ENCODE measurements around the gene KNDC1.

Gene KNDC1

DNA sequence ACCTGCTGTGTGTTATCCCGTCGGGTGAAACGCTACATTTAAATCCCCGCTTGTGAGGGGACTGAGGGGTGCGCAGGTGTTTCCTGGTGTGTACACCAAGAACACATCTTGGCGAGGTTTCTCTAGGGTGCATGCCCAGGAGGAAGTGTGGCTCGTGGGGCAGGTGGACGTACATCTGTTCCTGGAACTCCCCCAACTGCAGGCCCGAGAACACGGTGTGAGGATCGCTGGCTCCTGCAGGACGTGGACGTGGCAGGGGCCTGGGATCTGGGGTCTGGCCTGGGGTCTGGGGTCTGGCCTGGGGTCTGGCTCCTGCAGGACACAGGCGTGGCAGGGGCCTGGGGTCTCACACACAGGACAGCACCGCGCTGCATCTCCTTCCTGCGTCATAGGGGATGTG is 10.1 kb downstream of the KNDC1 start (continued):
- TF ChIP-seq WT1 (tag by site-specific recombination; IDR thresholded peaks at IDR 0.05) (no peak), ZNF366 (tag by site-specific recombination; conservative IDR thresholded peaks at IDR 0.05) (no peak), OSR2 (tag by site-specific recombination; IDR thresholded peaks at IDR 0.05) (no peak), ZNF555 (tag by site-specific recombination; conservative IDR thresholded peaks at IDR 0.05) (no peak), SCRT1 (tag by site-specific recombination; IDR thresholded peaks at IDR 0.05; ENCODE audit: borderline replicate concordance) (no peak)

DNA sequence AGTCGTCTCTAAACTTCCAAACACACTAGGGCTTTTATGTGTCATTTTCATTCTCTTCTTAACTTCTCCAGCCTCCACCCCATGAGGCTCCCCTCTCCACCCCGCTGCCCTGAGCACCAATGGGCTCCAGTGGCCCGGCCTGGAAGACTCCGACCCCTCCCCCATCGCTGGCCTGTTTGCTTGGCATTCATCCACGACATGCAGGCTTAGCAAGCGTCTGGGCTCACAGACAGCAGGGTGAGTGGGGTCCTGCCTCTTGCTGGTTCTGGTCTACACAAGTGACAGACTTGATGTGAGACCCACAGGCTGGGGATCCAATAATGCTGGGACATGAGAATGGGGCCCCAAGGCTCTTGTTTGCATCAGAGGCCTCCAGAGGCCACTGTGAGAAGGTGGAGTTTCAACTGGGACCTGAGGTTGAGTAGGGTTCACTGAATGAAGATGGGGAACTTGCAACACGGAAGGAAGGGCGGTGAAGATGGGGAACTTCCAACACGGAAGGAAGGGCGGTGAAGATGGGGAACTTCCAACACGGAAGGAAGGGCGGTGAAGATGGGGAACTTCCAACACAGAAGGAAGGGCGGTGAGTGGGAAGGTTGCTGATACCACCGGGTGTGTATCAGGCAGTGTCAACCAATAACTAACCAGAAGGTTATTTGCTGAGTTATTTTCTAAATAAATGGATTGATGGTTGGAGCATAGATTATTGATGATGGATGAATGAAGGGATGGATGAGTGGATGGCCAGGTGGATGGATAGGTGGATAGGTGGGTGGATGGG is 14.0 kb downstream of the KNDC1 start:
- TF ChIP-seq ZNF350 (tag by site-specific recombination; IDR thresholded peaks at IDR 0.05) = no peak
- Histone ChIP-seq H3K4me1 (ENCODE audit: control insufficient read depth, insufficient read depth, low read length) (no peaks in the 10 kb centered on the region), H3K9me3 (ENCODE audit: control insufficient read depth, insufficient read depth, low read depth, low read length) (no peaks in the 10 kb centered on the region), H3K4me3 (ENCODE audit: low read depth, low read length) (no peak overlapping the region), H3K27ac (ENCODE audit: extremely low read depth, low read depth, low read length) (no peak overlapping the region), H3K36me3 (ENCODE audit: control insufficient read depth in 2 of 2, insufficient read depth in 1 of 2, low read length in 2 of 2) (peaks cover 0 to 4% of the 10 kb centered on the region in 2 experiments; a peak in 1 of 3 replicates)
- ChIA-PET POLR2A (no interaction called here), CTCF (no interaction called here)

DNA sequence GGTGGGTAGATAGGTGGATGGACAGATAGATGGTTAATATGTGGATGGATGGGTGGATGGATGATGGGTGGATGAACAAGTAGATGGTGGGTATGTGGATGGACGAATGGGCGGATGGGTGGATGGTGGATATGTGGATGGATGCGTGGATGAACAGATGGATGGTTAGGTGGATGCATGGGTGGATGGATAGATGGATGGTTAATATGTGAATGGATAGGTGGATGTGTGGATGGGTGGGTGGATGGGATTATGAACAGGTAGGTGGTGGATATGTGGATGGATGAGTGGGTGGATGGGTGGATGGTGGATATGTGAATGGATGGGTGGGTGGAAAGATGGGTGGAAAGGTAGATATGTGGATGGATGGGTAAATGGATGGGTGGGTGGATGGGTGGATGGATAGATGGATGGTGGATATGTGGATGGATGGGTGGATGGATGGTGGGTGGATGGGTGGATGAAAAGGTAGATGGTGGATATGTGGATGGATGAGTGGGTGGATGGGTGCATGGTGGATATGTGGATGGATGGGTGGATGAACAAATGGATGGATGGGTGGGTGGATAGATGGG is 14.8 kb downstream of the KNDC1 start:
- Histone ChIP-seq H3K36me3 (ENCODE audit: control insufficient read depth in 2 of 2, insufficient read depth in 1 of 2, low read length in 2 of 2) (no peaks in the 10 kb centered on the region), H3K4me3 (ENCODE audit: low read depth, low read length) (no peak overlapping the region), H3K9me3 (ENCODE audit: control insufficient read depth, insufficient read depth, low read depth, low read length) (no peaks in the 10 kb centered on the region), H3K4me1 (ENCODE audit: control insufficient read depth, insufficient read depth, low read length) (no peaks in the 10 kb centered on the region), H3K27ac (ENCODE audit: extremely low read depth, low read depth, low read length) (no peak overlapping the region)
- POLR2A ChIA-PET = no interaction called here
- CTCF ChIA-PET = no interaction called here
- TF ChIP-seq, protein P1, sequence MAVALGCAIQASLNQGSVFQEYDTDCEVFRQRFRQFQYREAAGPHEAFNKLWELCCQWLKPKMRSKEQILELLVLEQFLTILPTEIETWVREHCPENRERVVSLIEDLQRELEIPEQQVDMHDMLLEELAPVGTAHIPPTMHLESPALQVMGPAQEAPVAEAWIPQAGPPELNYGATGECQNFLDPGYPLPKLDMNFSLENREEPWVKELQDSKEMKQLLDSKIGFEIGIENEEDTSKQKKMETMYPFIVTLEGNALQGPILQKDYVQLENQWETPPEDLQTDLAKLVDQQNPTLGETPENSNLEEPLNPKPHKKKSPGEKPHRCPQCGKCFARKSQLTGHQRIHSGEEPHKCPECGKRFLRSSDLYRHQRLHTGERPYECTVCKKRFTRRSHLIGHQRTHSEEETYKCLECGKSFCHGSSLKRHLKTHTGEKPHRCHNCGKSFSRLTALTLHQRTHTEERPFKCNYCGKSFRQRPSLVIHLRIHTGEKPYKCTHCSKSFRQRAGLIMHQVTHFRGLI (tag by site-specific recombination; IDR thresholded peaks at IDR 0.05) = no peak
- TF ChIP-seq SALL2 (tag by site-specific recombination; IDR thresholded peaks at IDR 0.05; ENCODE audit: borderline replicate concordance) (no peak), RBAK (tag by site-specific recombination; IDR thresholded peaks at IDR 0.05) (no peak), ZNF324 (tag by site-specific recombination; IDR thresholded peaks at IDR 0.05) (no peak), ZFHX2 (tag by site-specific recombination; conservative IDR thresholded peaks at IDR 0.05) (peak; percentile 87), TCF7L2 (IDR thresholded peaks at IDR 0.05; ENCODE audit: borderline replicate concordance, low read depth, low read length) (no peak), GLIS2 (tag by site-specific recombination; IDR thresholded peaks at IDR 0.05) (no peak), ZNF366 (tag by site-specific recombination; conservative IDR thresholded peaks at IDR 0.05) (peak; percentile 86), ZBTB7A (tag by site-specific recombination; IDR thresholded peaks at IDR 0.05; ENCODE audit: low read depth) (no peak), ZNF335 (tag by site-specific recombination; conservative IDR thresholded peaks at IDR 0.05) (no peak), ZNF175 (tag by site-specific recombination; IDR thresholded peaks at IDR 0.05) (0 out of 2 replicates have a peak, but pooled peaks have one; percentile 20), ZNF843 (tag by site-specific recombination; IDR thresholded peaks at IDR 0.05) (no peak), ZNF521 (tag by site-specific recombination; IDR thresholded peaks at IDR 0.05) (no peak), ZNF473 (tag by site-specific recombination; IDR thresholded peaks at IDR 0.05) (peak; percentile 16; the same call in 1 of the 2 replicates), ZBTB48 (tag by site-specific recombination; IDR thresholded peaks at IDR 0.05) (no peak), ZNF560 (tag by site-specific recombination; IDR thresholded peaks at IDR 0.05; ENCODE audit: borderline replicate concordance) (no peak), ZNF169 (tag by site-specific recombination; IDR thresholded peaks at IDR 0.05) (no peak), KLF7 (tag by site-specific recombination; IDR thresholded peaks at IDR 0.05; ENCODE audit: borderline replicate concordance) (0 out of 2 replicates have a peak, but pooled peaks have one; percentile 33), YY1 (tag by site-specific recombination; IDR thresholded peaks at IDR 0.05) (no peak), ZFP3 (tag by site-specific recombination; IDR thresholded peaks at IDR 0.05; ENCODE audit: low read depth) (no peak)
- TF ChIP-seq, protein P2, sequence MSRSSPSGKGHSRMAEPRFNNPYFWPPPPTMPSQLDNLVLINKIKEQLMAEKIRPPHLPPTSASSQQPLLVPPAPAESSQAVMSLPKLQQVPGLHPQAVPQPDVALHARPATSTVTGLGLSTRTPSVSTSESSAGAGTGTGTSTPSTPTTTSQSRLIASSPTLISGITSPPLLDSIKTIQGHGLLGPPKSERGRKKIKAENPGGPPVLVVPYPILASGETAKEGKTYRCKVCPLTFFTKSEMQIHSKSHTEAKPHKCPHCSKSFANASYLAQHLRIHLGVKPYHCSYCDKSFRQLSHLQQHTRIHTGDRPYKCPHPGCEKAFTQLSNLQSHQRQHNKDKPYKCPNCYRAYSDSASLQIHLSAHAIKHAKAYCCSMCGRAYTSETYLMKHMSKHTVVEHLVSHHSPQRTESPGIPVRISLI (tag by site-specific recombination; IDR thresholded peaks at IDR 0.05) = no peak
- TF ChIP-seq, protein P3, sequence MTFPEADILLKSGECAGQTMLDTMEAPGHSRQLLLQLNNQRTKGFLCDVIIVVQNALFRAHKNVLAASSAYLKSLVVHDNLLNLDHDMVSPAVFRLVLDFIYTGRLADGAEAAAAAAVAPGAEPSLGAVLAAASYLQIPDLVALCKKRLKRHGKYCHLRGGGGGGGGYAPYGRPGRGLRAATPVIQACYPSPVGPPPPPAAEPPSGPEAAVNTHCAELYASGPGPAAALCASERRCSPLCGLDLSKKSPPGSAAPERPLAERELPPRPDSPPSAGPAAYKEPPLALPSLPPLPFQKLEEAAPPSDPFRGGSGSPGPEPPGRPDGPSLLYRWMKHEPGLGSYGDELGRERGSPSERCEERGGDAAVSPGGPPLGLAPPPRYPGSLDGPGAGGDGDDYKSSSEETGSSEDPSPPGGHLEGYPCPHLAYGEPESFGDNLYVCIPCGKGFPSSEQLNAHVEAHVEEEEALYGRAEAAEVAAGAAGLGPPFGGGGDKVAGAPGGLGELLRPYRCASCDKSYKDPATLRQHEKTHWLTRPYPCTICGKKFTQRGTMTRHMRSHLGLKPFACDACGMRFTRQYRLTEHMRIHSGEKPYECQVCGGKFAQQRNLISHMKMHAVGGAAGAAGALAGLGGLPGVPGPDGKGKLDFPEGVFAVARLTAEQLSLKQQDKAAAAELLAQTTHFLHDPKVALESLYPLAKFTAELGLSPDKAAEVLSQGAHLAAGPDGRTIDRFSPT (tag by site-specific recombination; IDR thresholded peaks at IDR 0.05) = no peak
